Activated CD4-positive, CD25-positive, alpha-beta regulatory T cell treated with anti-CD3 and anti-CD28 coated beads, Interleukin-2, amount 50 U/mL, for 72 hours (primary cell): Measurements from ENCODE around the gene CCNB2.

Experiments used
- DNase-seq: peaks from one replicate; pipeline ENCODE4 v3.0.0; 2021

Gene CCNB2

DNA sequence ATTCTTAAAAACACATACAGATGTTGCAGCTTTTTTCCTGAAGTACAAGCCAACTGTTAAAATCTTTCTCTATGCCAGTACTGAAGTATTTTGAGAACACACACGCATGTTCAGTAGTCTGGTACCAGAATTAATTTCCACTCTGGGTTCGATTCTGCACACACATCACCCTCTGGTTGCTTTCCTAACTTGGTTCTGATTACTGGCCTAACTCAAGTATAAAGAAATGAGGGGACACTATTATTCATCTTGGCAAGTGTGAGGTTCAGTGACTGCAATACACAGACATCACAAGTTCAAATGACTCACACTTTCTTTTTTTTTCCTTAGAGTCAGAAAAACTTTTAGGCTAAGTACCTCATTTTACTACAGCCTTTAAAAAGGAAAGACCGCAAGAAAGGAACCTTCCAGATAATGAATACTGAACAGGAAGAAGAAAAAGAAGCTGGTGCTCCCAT, 64.3 kb downstream of the CCNB2 start:
- DNase-seq: no peak

DNA sequence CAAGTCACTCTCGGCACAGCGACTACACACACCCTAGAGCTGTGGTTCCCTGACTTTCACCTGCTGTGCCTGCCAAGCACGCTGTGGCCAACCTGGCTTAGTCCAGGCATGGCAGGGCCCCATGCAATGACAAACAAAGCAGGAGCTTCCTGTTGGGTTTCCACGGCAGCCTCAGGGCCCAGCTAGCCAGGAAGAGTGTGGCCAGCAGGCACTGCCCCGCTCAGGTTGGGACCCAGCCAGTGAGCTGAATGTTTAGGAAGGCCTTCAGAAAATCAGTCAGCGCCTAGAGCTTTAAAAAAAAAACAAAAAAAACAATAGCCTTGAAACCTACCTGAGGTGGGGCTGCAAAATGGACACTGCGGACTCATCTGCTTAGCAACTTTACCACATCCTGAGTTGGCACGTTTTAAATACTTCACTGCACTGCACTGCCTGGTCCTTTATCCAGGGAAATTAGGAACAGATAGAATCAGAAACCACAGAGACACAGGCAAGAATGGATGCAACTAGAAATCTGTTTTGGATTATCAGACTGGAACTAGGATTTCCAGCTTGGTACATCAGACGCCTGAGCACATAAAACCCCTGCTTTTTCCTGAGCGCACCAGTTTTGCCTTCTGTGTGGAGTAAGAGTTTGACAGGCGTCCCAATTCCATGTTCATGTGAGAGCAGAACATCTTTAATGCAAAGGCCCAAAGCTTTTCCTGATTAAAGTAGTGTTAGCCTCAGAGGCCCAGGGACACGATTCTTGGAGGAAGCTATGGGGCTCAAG, 65.5 kb downstream of the CCNB2 start:
- DNase-seq: no peak

DNA sequence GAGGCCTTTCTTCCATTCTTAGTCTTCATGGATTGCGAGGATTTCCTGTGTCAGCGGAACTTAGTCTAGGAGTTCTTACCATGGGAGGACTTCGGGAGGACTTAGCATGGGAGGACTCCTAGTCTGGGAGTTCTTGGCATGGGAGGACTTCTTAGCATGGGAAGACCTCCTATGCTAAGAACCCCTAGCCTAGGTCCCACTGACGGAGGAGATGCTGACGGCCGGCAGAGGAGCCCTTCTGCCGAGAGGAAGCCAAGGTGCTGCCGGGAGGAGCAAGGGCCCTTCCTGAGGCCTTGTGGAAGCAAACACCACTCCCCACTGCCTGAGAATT, 66.1 kb downstream of the CCNB2 start:
- DNase-seq: no peak

DNA sequence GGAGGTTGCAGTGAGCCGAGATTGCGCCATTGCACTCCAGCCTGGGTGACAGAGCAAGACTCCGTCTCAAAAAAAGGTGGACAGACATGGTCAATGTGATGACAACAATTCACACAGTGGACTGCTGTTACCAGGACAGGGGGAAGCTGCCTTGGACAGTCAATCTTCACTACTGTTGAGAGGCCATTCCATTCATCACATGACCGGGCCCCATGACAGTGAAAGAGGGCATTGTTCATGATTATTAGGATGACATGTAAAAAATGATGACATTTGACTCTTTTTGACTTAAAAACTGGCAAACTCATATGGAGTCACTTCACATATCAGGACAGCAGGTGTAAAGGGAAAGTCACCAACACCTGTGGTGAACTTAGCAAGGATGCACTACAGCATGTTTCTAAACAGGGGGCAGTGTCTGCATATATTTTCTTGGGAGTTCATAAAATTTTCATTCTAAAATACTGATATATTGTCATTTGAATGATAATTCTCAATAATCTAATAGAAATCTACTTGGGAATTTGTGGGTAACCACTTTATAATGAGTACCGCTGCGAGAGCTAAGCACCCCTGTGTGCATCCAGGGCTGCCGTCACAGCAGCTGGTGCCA, 67.4 kb downstream of the CCNB2 start:
- DNase-seq: no peak

DNA sequence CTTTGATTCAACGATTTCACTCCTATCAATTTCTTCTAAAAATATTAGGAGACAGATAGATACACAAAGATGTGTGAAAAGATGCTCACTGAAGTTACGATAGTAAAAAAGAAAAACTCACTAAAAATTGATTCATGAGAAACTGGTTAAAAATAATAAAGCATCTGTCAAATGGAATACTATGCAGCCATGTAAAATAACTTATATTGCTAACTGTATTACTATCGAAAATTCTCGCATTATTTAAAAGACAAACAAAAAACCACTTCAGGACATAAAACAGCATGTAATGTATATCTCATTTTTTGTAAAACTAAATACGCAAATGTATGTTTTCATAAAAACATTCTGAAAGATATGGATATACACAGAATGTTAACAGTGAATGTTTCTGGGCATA, 68.2 kb downstream of the CCNB2 start:
- no peak for DNase-seq

DNA sequence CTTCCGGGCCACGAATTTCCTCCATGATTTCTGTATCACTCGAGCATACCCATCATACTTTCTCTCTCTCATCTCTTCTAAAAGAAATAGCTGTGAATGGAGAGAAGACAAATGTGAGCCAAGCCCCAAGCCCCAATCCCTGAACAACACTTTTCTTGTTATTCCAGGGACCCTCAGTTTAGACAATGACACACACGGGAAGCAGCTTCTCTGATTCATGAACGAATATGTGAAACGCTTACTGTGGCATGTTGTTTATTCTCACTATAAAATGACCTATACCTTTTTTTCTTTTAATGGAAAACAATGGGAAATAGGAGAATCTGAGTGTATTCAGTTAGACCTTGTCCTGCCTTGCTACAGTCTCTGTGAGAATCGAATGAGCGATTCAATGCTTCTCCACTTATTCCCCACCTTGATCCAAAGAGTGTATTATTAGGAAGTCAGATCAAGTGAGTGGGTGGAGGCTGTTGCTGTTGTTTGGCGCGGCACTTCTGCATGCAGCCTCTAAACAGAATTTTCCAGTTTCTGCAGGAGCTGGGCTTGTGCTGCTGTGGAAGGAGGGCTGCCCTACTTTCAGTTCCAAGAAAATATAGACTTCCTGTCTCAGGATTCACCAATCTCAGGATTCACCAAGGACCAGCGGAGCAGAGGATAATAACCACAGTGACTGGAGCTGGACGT, 69.3 kb downstream of the CCNB2 start:
- no peak for DNase-seq
